ENCODE results near the gene SDR42E2. TPM values are rescaled to one million over a fixed set of nuclear protein-coding genes. Genes with fewer than 3 reads are reported as not detected.
"Not testable (repeated sequence)": the region's sequence is repeated elsewhere in the genome, so short reads cannot be mapped to it uniquely, and the experiment has no call there.

SDR42E2 gene
- polyA plus RNA-seq, 1 donor from 2014 or later, result not detected

GRCh38 chr16:22216191-22216831 is 54.0 kb downstream of the SDR42E2 start:
- Histone ChIP-seq H2AFZ (ENCODE audit: low read depth, low read length) (no peak overlapping the region), H3K9me3 (ENCODE audit: low read length) (no peaks in the 10 kb centered on the region), H3F3A (ENCODE audit: insufficient read depth, low read length, poor library complexity, severe bottlenecking) (no peaks in the 10 kb centered on the region), H3K9me2 (ENCODE audit: insufficient read depth, low read length) (no peaks in the 10 kb centered on the region), H3K4me2 (ENCODE audit: low read length) (no peak overlapping the region), H4K20me1 (ENCODE audit: insufficient read depth) (no peaks in the 10 kb centered on the region), H3K4me3 (ENCODE audit: low read length) (no peak overlapping the region), H3K79me2 (replicated peaks; ENCODE audit: insufficient read depth, low read length) (no peaks in the 10 kb centered on the region), H3K27ac (ENCODE audit: low read length) (no peak overlapping the region), H3K27me3 (ENCODE audit: insufficient read depth, low read depth, low read length) (no peaks in the 10 kb centered on the region), H3K9ac (ENCODE audit: low read length) (no peak overlapping the region), H3K36me3 (ENCODE audit: insufficient read depth, low read length) (no peaks in the 10 kb centered on the region)
- TF ChIP-seq, protein P1, sequence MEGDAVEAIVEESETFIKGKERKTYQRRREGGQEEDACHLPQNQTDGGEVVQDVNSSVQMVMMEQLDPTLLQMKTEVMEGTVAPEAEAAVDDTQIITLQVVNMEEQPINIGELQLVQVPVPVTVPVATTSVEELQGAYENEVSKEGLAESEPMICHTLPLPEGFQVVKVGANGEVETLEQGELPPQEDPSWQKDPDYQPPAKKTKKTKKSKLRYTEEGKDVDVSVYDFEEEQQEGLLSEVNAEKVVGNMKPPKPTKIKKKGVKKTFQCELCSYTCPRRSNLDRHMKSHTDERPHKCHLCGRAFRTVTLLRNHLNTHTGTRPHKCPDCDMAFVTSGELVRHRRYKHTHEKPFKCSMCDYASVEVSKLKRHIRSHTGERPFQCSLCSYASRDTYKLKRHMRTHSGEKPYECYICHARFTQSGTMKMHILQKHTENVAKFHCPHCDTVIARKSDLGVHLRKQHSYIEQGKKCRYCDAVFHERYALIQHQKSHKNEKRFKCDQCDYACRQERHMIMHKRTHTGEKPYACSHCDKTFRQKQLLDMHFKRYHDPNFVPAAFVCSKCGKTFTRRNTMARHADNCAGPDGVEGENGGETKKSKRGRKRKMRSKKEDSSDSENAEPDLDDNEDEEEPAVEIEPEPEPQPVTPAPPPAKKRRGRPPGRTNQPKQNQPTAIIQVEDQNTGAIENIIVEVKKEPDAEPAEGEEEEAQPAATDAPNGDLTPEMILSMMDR (IDR thresholded peaks at IDR 0.05; ENCODE audit: poor library complexity, severe bottlenecking), result no peak
- TF ChIP-seq, protein P2, sequence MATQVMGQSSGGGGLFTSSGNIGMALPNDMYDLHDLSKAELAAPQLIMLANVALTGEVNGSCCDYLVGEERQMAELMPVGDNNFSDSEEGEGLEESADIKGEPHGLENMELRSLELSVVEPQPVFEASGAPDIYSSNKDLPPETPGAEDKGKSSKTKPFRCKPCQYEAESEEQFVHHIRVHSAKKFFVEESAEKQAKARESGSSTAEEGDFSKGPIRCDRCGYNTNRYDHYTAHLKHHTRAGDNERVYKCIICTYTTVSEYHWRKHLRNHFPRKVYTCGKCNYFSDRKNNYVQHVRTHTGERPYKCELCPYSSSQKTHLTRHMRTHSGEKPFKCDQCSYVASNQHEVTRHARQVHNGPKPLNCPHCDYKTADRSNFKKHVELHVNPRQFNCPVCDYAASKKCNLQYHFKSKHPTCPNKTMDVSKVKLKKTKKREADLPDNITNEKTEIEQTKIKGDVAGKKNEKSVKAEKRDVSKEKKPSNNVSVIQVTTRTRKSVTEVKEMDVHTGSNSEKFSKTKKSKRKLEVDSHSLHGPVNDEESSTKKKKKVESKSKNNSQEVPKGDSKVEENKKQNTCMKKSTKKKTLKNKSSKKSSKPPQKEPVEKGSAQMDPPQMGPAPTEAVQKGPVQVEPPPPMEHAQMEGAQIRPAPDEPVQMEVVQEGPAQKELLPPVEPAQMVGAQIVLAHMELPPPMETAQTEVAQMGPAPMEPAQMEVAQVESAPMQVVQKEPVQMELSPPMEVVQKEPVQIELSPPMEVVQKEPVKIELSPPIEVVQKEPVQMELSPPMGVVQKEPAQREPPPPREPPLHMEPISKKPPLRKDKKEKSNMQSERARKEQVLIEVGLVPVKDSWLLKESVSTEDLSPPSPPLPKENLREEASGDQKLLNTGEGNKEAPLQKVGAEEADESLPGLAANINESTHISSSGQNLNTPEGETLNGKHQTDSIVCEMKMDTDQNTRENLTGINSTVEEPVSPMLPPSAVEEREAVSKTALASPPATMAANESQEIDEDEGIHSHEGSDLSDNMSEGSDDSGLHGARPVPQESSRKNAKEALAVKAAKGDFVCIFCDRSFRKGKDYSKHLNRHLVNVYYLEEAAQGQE (IDR thresholded peaks at IDR 0.05; ENCODE audit: borderline replicate concordance), result no peak
- TF ChIP-seq SMC3 (conservative IDR thresholded peaks at IDR 0.05; ENCODE audit: poor library complexity) (no peak), TAF1 (IDR thresholded peaks at IDR 0.05; ENCODE audit: low read depth) (no peak), POLR2AphosphoS5 (IDR thresholded peaks at IDR 0.05) (no peak), RAD21 (conservative IDR thresholded peaks at IDR 0.05) (no peak), MXI1 (conservative IDR thresholded peaks at IDR 0.05; ENCODE audit: poor library complexity, severe bottlenecking) (no peak), EZH2 (IDR thresholded peaks at IDR 0.05; ENCODE audit: borderline replicate concordance, insufficient read depth, low read length, poor library complexity, severe bottlenecking) (no peak), EP300 (conservative IDR thresholded peaks at IDR 0.05; ENCODE audit: poor library complexity, severe bottlenecking) (no peak)

DNA sequence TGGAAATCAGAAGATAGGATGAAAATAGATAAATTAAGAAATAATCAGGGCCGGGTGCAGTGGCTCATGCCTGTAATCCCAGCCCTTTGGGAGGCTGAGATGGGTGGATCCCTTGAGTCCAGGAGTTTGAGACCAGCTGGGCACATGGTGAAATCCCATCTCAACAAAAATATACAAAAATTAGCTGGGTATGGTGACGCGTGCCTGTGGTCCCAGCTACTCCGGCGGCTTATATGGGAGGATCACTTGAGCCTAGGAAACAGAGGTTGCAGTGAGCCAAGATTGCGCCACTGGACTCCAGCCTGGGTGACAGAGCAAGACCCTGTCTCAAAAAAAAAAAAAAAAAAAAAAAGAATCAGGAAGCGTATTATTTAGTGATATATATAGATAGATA is 54.5 kb downstream of the SDR42E2 start:
- H3K9me3 ChIP-seq (ENCODE audit: low read length); H3K9me2 ChIP-seq (ENCODE audit: insufficient read depth, low read length); H2AFZ ChIP-seq (ENCODE audit: low read depth, low read length); H3K4me3 ChIP-seq (ENCODE audit: low read length); H3K4me2 ChIP-seq (ENCODE audit: low read length); H3K27me3 ChIP-seq (ENCODE audit: insufficient read depth, low read depth, low read length); H3K79me2 ChIP-seq (replicated peaks; ENCODE audit: insufficient read depth, low read length); H3K36me3 ChIP-seq (ENCODE audit: insufficient read depth, low read length); H4K20me1 ChIP-seq (ENCODE audit: insufficient read depth); H3F3A ChIP-seq (ENCODE audit: insufficient read depth, low read length, poor library complexity, severe bottlenecking); H3K27ac ChIP-seq (ENCODE audit: low read length); H3K9ac ChIP-seq (ENCODE audit: low read length): not testable (repeated sequence)

Data from neural cell (in vitro differentiated cells).